HepG2 (cell line): ENCODE data around the gene ARIH2. TPM values are rescaled to one million over a fixed set of nuclear protein-coding genes. Genes with fewer than 3 reads are reported as not detected.

Source experiments
- ATAC-seq: fragments of 200-7000 bp; cut with Tn5 transposase; 3 replicates; pipeline ENCODE4 v1.9.1; 2020; ENCODE audit warnings: mild to moderate bottlenecking, moderate library complexity
- BruUV-seq: library from RNA; stranded (reverse); fragments of 400-500 nt; replicated peaks from 2 replicates; lab custom pipeline; 2021; lab: Mats Ljungman, UMichigan
- CTCF ChIA-PET: fragments of 300-600 bp; formaldehyde crosslinking; extraction: SDS; loops from one replicate; lab custom pipeline; 2021; ENCODE audit warnings: low total read pairs, inconsistent platforms, low intra/inter-chr PET ratio; lab: Yijun Ruan, JAX
- POLR2A ChIA-PET: fragments of 350-600 bp; sonication (Branson Sonifier 250); formaldehyde crosslinking; loops from one replicate; lab custom pipeline; 2020; ENCODE audit warnings: antibody characterized with exemption, inconsistent platforms; lab: Yijun Ruan, JAX
- DNase-seq: peaks from one replicate; pipeline ENCODE4 v3.0.0-alpha.2; 2015; ENCODE audit warnings: low spot score
- FAIRE-seq: peaks from 3 replicates; lab custom pipeline; 2011; peaks lifted over from hg19 to GRCh38; lab: Jason Lieb, UNC
- H2AFZ ChIP-seq: one replicate; pipeline ENCODE4 v1.6.1; 2011; ENCODE audit warnings: low read length, inconsistent platforms
- H3K27ac ChIP-seq: fragments of 300-600 bp; 3 replicates; pipeline ENCODE4 v1.8.0; 2011; ENCODE audit warnings: mixed run types, mild to moderate bottlenecking, mixed read lengths, low read length, inconsistent platforms; ENCODE audit not compliant: insufficient read depth; ENCODE audit errors: extremely low read length
- H3K27me3 ChIP-seq, 2 experiments: fragments of 200-600 bp in 1 of 2; 2 replicates in 1 of 2; 3 replicates in 1 of 2; pipeline versions ENCODE4 v1.6.0 to v1.8.0; 2011; ENCODE audit warnings: low read length in 2 of 2, mild to moderate bottlenecking in 2 of 2, moderate library complexity in 2 of 2, inconsistent platforms in 1 of 2; ENCODE audit not compliant: insufficient read depth in 2 of 2, control insufficient read depth in 1 of 2
- H3K36me3 ChIP-seq, 2 experiments: fragments of 200-600 bp in 1 of 2; replicated peaks in 1 of 2; 2 replicates in 1 of 2; 3 replicates in 1 of 2; pipeline versions ENCODE4 v1.5.1 to v1.8.0; 2011; ENCODE audit warnings: low read length in 2 of 2, inconsistent platforms in 1 of 2; ENCODE audit not compliant: insufficient read depth in 2 of 2, control insufficient read depth in 1 of 2
- H3K4me1 ChIP-seq: 2 replicates; pipeline ENCODE4 v1.5.1; 2012; ENCODE audit warnings: low read length, inconsistent platforms; ENCODE audit not compliant: insufficient read depth
- H3K4me2 ChIP-seq: 2 replicates; pipeline ENCODE4 v1.6.0; 2011; ENCODE audit warnings: low read depth, low read length, inconsistent platforms
- H3K4me3 ChIP-seq, 3 experiments: fragments of 200-600 bp in 1 of 3; sonication (generic), shearing (Covaris generic) in 1 of 3; replicated peaks in 1 of 3; 2 replicates each; pipeline ENCODE4 v1.5.1; 2011 to 2016; ENCODE audit warnings: low read length in 3 of 3, inconsistent platforms in 2 of 3, low read depth in 2 of 3, mild to moderate bottlenecking in 2 of 3, control low read depth in 1 of 3, mixed read lengths in 1 of 3; ENCODE audit not compliant: insufficient read depth in 1 of 3
- H3K79me2 ChIP-seq: one replicate; pipeline ENCODE4 v1.6.1; 2011; ENCODE audit warnings: low read length, inconsistent platforms; ENCODE audit not compliant: insufficient read depth
- H3K9ac ChIP-seq: 2 replicates; pipeline ENCODE4 v1.6.0; 2011; ENCODE audit warnings: mild to moderate bottlenecking, low read depth, low read length, inconsistent platforms; ENCODE audit not compliant: insufficient read depth
- H3K9me3 ChIP-seq: 2 replicates; pipeline ENCODE4 v1.5.1; 2012; ENCODE audit warnings: mild to moderate bottlenecking, low read length
- H4K20me1 ChIP-seq: 2 replicates; pipeline ENCODE4 v1.6.0; 2011; ENCODE audit warnings: inconsistent platforms, mild to moderate bottlenecking, low read length, moderate library complexity; ENCODE audit not compliant: insufficient read depth
- ATF6 ChIP-seq: sonication (generic); formaldehyde crosslinking; conservative IDR thresholded peaks from 2 replicates; pipeline ENCODE4 v1.4.0; 2020; ENCODE audit warnings: missing genetic modification reagents
- DZIP1 ChIP-seq: sonication (generic); formaldehyde crosslinking; IDR thresholded peaks from 2 replicates; pipeline ENCODE4 v1.5.0; 2020; ENCODE audit warnings: mild to moderate bottlenecking, missing genetic modification reagents
- TAF1 ChIP-seq: sonication (generic); formaldehyde crosslinking; IDR thresholded peaks from 2 replicates; pipeline ENCODE4 v1.4.0; 2020; ENCODE audit warnings: missing genetic modification reagents
- ZC3H13 ChIP-seq: sonication (generic); formaldehyde crosslinking; IDR thresholded peaks from 2 replicates; pipeline ENCODE4 v1.8.1; 2023; ENCODE audit warnings: mild to moderate bottlenecking, missing genetic modification reagents, moderate library complexity
- ZNF776 ChIP-seq: sonication (generic); formaldehyde crosslinking; IDR thresholded peaks from 2 replicates; pipeline ENCODE4 v1.4.0; 2020; ENCODE audit warnings: mild to moderate bottlenecking, missing genetic modification reagents
- WGBS: methylation state at CpG from one replicate; pipeline ENCODE4 v1.1.6; 2017; ENCODE audit warnings: low lambda C conversion rate; 5-methylcytosine and 5-hydroxymethylcytosine counted together
- in situ Hi-C: cut with HindIII; loops from 2 replicates; pipeline ENCODE4 v1.10.0; 2017; ENCODE audit warnings: low pct_unique_long_range_greater_than_20kb; ENCODE audit not compliant: extremely low pct_ligation_motif_present
- intact Hi-C: fragments of 100-400 bp; cut with micrococcal nuclease; formaldehyde crosslinking; loops from one replicate; pipeline ENCODE4 v1.10.0; 2022; ENCODE audit not compliant: unreplicated experiment
- polyA plus RNA-seq, 8 experiments: library from polyadenylated mRNA; depleted of rRNA in 3 of 8; stranded (reverse) in 7 of 8; unstranded in 1 of 8; fragments of >200 nt; fragmentation: Illumina TruSeq in 4 of 8; extraction: Trizol in 4 of 8; gene quantifications; 2 replicates each; pipeline versions ENCODE4 v1.2.1 to v1.2.3, GENCODE V29; 2011 to 2016; ENCODE audit warnings: low read depth in 4 of 8, missing spikeins in 1 of 8, mixed read lengths in 1 of 8; ENCODE audit not compliant: insufficient read depth in 1 of 8
- total RNA-seq, 5 experiments: library from RNA; depleted of rRNA; stranded (reverse); fragments of >200 nt; fragmentation: Illumina TruSeq; extraction: Trizol; gene quantifications; 2 replicates each; pipeline ENCODE4 v1.2.3, GENCODE V29; 2016; ENCODE audit warnings: low read depth in 1 of 5

The ARIH2 gene
- total and polyA plus RNA-seq, 2 of the 13 experiments (the other 11 are each of a cell fraction or from before 2014, with no cell fraction given): 64.8 to 83.3 TPM

- TF ChIP-seq TAF1 (CRISPR knock-in tag): no peak
- TF ChIP-seq ZC3H13 (CRISPR knock-in tag): no peak
Observed at GRCh38 chr3:49012441-49013017, 93.9 kb downstream of the ARIH2 start (continued).

GRCh38 chr3:49013113-49013737, 94.6 kb downstream of the ARIH2 start:
- FAIRE-seq: no peak
- Histone ChIP-seq H3K36me3 (peaks cover 20 to 48% of the 10 kb centered on the region in 2 experiments), H3K9ac (no peak overlapping the region), H3K4me2 (no peak overlapping the region), H2AFZ (no peak overlapping the region), H3K27me3 (no peaks in the 10 kb centered on the region), H3K27ac (no peak overlapping the region), H3K79me2 (peaks cover 25% of the 10 kb centered on the region), H4K20me1 (peaks cover 30% of the 10 kb centered on the region), H3K9me3 (no peaks in the 10 kb centered on the region), H3K4me3 (no peak overlapping the region), H3K4me1 (peaks cover 20% of the 10 kb centered on the region)
- DNase-seq: no peak
- no peak for ATAC-seq
- intact Hi-C loops: no loop called here
- WGBS: 97% methylated on average over 12 of the region's 19 CpGs
- BruUV-seq: no TSS peak
- ChIA-PET CTCF (interaction anchor here (1.5 kb wide), 1 partner anchor 25 kb away, joined by 12 read pairs; no protein-coding TSS in a partner anchor), POLR2A (interaction anchor here (1.9 to 12.8 kb wide), 2 partner anchors 9 to 25 kb away, joined by 6 to 280 read pairs; partner anchors contain the start of genes DALRD3 and NDUFAF3)
- TF ChIP-seq ATF6 (CRISPR knock-in tag) (no peak), ZNF776 (CRISPR knock-in tag) (peak; percentile 4; the same call in 1 of the 2 replicates), DZIP1 (0 out of 2 replicates have a peak, but pooled peaks have one; percentile 34)
- in situ Hi-C loops: no loop called here
